SW480 (cell line): Measurements from ENCODE around the gene MSRB3.

Experiments
- DNase-seq: peaks from one replicate; pipeline ENCODE4 v3.0.0-alpha.2; 2016; ENCODE audit warnings: low spot score

Gene MSRB3

GRCh38 chr12:65325183-65325582 is 46.7 kb downstream of the MSRB3 start:
- DNase-seq, result no peak

- no peak for DNase-seq
These were observed 48.1 kb downstream of the MSRB3 start for GRCh38 chr12:65326616-65327015.

GRCh38 chr12:65327207-65328076 is 49.0 kb downstream of the MSRB3 start:
- DNase-seq, result no peak

- DNase-seq, result no peak
These were observed 51.2 kb downstream of the MSRB3 start for GRCh38 chr12:65329721-65330120.

- no peak for DNase-seq
These were observed 51.8 kb downstream of the MSRB3 start for GRCh38 chr12:65330331-65330730.

GRCh38 chr12:65331456-65331855 is 53.0 kb downstream of the MSRB3 start:
- DNase-seq, result no peak

GRCh38 chr12:65333649-65334048 is 55.2 kb downstream of the MSRB3 start:
- DNase-seq, result no peak

- DNase-seq, result no peak
These were observed 56.0 kb downstream of the MSRB3 start for GRCh38 chr12:65334521-65334920.

GRCh38 chr12:65335021-65335714 is 56.7 kb downstream of the MSRB3 start:
- DNase-seq, result peak; percentile 18

- DNase-seq, result no peak
These were observed 57.5 kb downstream of the MSRB3 start for GRCh38 chr12:65335981-65336380.

GRCh38 chr12:65339161-65339560 is 60.7 kb downstream of the MSRB3 start:
- no peak for DNase-seq

GRCh38 chr12:65343230-65343629 is 64.7 kb downstream of the MSRB3 start:
- no peak for DNase-seq

- no peak for DNase-seq
These were observed 65.3 kb downstream of the MSRB3 start for GRCh38 chr12:65343801-65344200.

- DNase-seq, result no peak
These were observed 77.0 kb downstream of the MSRB3 start for GRCh38 chr12:65355461-65355860.

GRCh38 chr12:65362234-65363031 is 84.0 kb downstream of the MSRB3 start:
- DNase-seq, result no peak

- DNase-seq, result no peak
These were observed 85.6 kb downstream of the MSRB3 start for GRCh38 chr12:65364046-65364445.

- DNase-seq, result no peak
These were observed 88.9 kb downstream of the MSRB3 start for GRCh38 chr12:65367396-65367795.

- no peak for DNase-seq
These were observed 89.6 kb downstream of the MSRB3 start for GRCh38 chr12:65368055-65368454.

GRCh38 chr12:65372574-65372973 is 94.1 kb downstream of the MSRB3 start:
- no peak for DNase-seq

GRCh38 chr12:65384240-65384639 is 105.8 kb downstream of the MSRB3 start:
- no peak for DNase-seq

- DNase-seq, result no peak
These were observed 108.9 kb downstream of the MSRB3 start for GRCh38 chr12:65387396-65387795.

GRCh38 chr12:65389436-65389835 is 111.0 kb downstream of the MSRB3 start:
- no peak for DNase-seq

GRCh38 chr12:65391711-65392110 is 113.2 kb downstream of the MSRB3 start:
- no peak for DNase-seq
